H1 (cell line): Measurements from ENCODE around the gene FOXI1. TPM values are rescaled to one million over a fixed set of nuclear protein-coding genes. Genes with fewer than 3 reads are reported as not detected.

ENCODE experiments used
- CTCF ChIA-PET: fragments of 300-600 bp; sonication (Branson Sonifier 250); formaldehyde crosslinking; loops from one replicate; lab custom pipeline; 2021; ENCODE audit not compliant: partially characterized antibody; lab: Charles Lee
- POLR2A ChIA-PET: fragments of 300-600 bp; sonication (Branson Sonifier 250); formaldehyde crosslinking; loops from one replicate; lab custom pipeline; 2021; ENCODE audit warnings: inconsistent platforms; ENCODE audit not compliant: partially characterized antibody; lab: Charles Lee
- DNase-seq, 2 experiments: peaks; one replicate each; pipeline versions ENCODE4 v3.0.0 to v3.0.0-alpha.2; 2010 to 2022; ENCODE audit warnings: low spot score in 2 of 2, low read depth in 1 of 2, mixed read lengths in 1 of 2
- FAIRE-seq: peaks from 2 replicates; lab custom pipeline; 2011; peaks lifted over from hg19 to GRCh38; lab: Jason Lieb, UNC
- H2AFZ ChIP-seq: 2 replicates; pipeline ENCODE4 v1.8.1; 2012; ENCODE audit warnings: low read length, inconsistent platforms
- H2AK5ac ChIP-seq: 2 replicates; pipeline ENCODE4 v1.6.1; 2013; ENCODE audit warnings: low read depth, low read length
- H2BK120ac ChIP-seq: replicated peaks from 2 replicates; pipeline ENCODE3; 2013; ENCODE audit warnings: low read depth, low read length, inconsistent platforms
- H2BK12ac ChIP-seq: 2 replicates; pipeline ENCODE4 v1.6.1; 2013; ENCODE audit warnings: low read depth, low read length
- H2BK15ac ChIP-seq: 2 replicates; pipeline ENCODE4 v1.6.1; 2013; ENCODE audit warnings: low read length
- H2BK20ac ChIP-seq: 2 replicates; pipeline ENCODE4 v1.6.1; 2013; ENCODE audit warnings: low read length
- H2BK5ac ChIP-seq: 2 replicates; pipeline ENCODE4 v1.6.1; 2013; ENCODE audit warnings: low read depth, low read length
- H3K14ac ChIP-seq: 2 replicates; pipeline ENCODE4 v1.6.1; 2013; ENCODE audit warnings: inconsistent platforms; ENCODE audit not compliant: insufficient read length
- H3K18ac ChIP-seq: 2 replicates; pipeline ENCODE4 v1.6.1; 2013; ENCODE audit warnings: low read length; ENCODE audit errors: extremely low read depth
- H3K23ac ChIP-seq: 2 replicates; pipeline ENCODE4 v1.6.1; 2013; ENCODE audit warnings: inconsistent platforms; ENCODE audit not compliant: insufficient read length
- H3K23me2 ChIP-seq: 2 replicates; pipeline ENCODE4 v1.6.1; 2013; ENCODE audit warnings: low read depth, low read length
- H3K27ac ChIP-seq: 2 replicates; pipeline ENCODE4 v1.6.1; 2011; ENCODE audit warnings: low read depth, low read length, inconsistent platforms
- H3K27me3 ChIP-seq, 4 experiments: replicated peaks in 1 of 4; 1 replicate in 1 of 4; 2 replicates in 3 of 4; pipeline versions ENCODE4 v1.6.1 to v1.8.1; 2011 to 2013; ENCODE audit warnings: low read length in 3 of 4, mild to moderate bottlenecking in 3 of 4, inconsistent platforms in 2 of 4, mixed read lengths in 2 of 4, moderate library complexity in 1 of 4; ENCODE audit not compliant: control insufficient read depth in 3 of 4, insufficient read depth in 3 of 4; ENCODE audit errors: extremely low read depth in 1 of 4
- H3K36me3 ChIP-seq, 4 experiments: 2 replicates each; pipeline versions ENCODE4 v1.6.1 to v1.8.1; 2011 to 2013; ENCODE audit warnings: mild to moderate bottlenecking in 4 of 4, low read length in 3 of 4, moderate library complexity in 2 of 4, control low read depth in 1 of 4, inconsistent platforms in 1 of 4; ENCODE audit not compliant: insufficient read depth in 4 of 4, control insufficient read depth in 2 of 4
- H3K4ac ChIP-seq: replicated peaks from 2 replicates; pipeline ENCODE3; 2013; ENCODE audit warnings: low read length, low read depth, mixed read lengths, inconsistent platforms; ENCODE audit not compliant: insufficient read length
- H3K4me1 ChIP-seq, 4 experiments: replicated peaks in 1 of 4; 1 replicate in 1 of 4; 2 replicates in 3 of 4; pipeline versions ENCODE4 v1.6.1 to v1.8.1; 2011 to 2013; ENCODE audit warnings: low read length in 3 of 4, inconsistent platforms in 2 of 4, mixed read lengths in 1 of 4; ENCODE audit not compliant: insufficient read depth in 4 of 4, control insufficient read depth in 3 of 4
- H3K4me2 ChIP-seq, 2 experiments: 2 replicates each; pipeline versions ENCODE4 v1.6.1 to v1.8.1; 2011 to 2013; ENCODE audit warnings: low read depth in 2 of 2, low read length in 2 of 2, control low read depth in 1 of 2, inconsistent platforms in 1 of 2, mild to moderate bottlenecking in 1 of 2; ENCODE audit not compliant: insufficient read depth in 1 of 2
- H3K4me3 ChIP-seq, 4 experiments: fragments of 200-600, 300-600 bp in 1 of 4; sonication (generic), shearing (Covaris generic), sonication (Bioruptor Twin) in 1 of 4; 2 replicates each; pipeline versions ENCODE4 v1.5.1 to v1.8.1; 2011 to 2016; ENCODE audit warnings: low read length in 4 of 4, low read depth in 3 of 4, control low read depth in 2 of 4, inconsistent platforms in 2 of 4, mild to moderate bottlenecking in 2 of 4, mixed read lengths in 1 of 4, moderate library complexity in 1 of 4; ENCODE audit not compliant: insufficient read depth in 2 of 4; ENCODE audit errors: extremely low read depth in 1 of 4
- H3K56ac ChIP-seq: replicated peaks from 2 replicates; pipeline ENCODE3; 2013; ENCODE audit warnings: low read depth, mild to moderate bottlenecking, mixed read lengths, low read length, inconsistent platforms; ENCODE audit not compliant: insufficient read length
- H3K79me1 ChIP-seq: 2 replicates; pipeline ENCODE4 v1.6.1; 2013; ENCODE audit warnings: low read depth, low read length, control low read depth
- H3K79me2 ChIP-seq, 2 experiments: 2 replicates each; pipeline versions ENCODE4 v1.6.1 to v1.8.1; 2012 to 2013; ENCODE audit warnings: low read length in 2 of 2, mild to moderate bottlenecking in 2 of 2, inconsistent platforms in 1 of 2; ENCODE audit not compliant: insufficient read depth in 2 of 2, control insufficient read depth in 1 of 2
- H3K9ac ChIP-seq, 4 experiments: replicated peaks in 1 of 4; 1 replicate in 1 of 4; 2 replicates in 3 of 4; pipeline versions ENCODE4 v1.6.1 to v1.8.1; 2011 to 2013; ENCODE audit warnings: low read depth in 3 of 4, low read length in 3 of 4, control low read depth in 2 of 4, mild to moderate bottlenecking in 2 of 4, moderate library complexity in 2 of 4, inconsistent platforms in 1 of 4; ENCODE audit errors: extremely low read depth in 1 of 4
- H3K9me3 ChIP-seq, 2 experiments: 2 replicates each; pipeline versions ENCODE4 v1.6.1 to v1.8.1; 2012 to 2013; ENCODE audit warnings: mild to moderate bottlenecking in 2 of 2, moderate library complexity in 2 of 2, control low read depth in 1 of 2, inconsistent platforms in 1 of 2, low read depth in 1 of 2, low read length in 1 of 2, mixed read lengths in 1 of 2; ENCODE audit not compliant: insufficient read depth in 2 of 2
- H4K20me1 ChIP-seq, 2 experiments: replicated peaks in 1 of 2; 2 replicates each; pipeline versions ENCODE3 to v1.8.1; 2011 to 2013; ENCODE audit warnings: inconsistent platforms in 2 of 2, low read length in 2 of 2, mild to moderate bottlenecking in 1 of 2; ENCODE audit not compliant: insufficient read depth in 2 of 2, control insufficient read depth in 1 of 2
- H4K5ac ChIP-seq: 2 replicates; pipeline ENCODE4 v1.6.1; 2013; ENCODE audit warnings: low read length, low read depth, mixed read lengths, inconsistent platforms; ENCODE audit not compliant: insufficient read length
- H4K8ac ChIP-seq: 2 replicates; pipeline ENCODE4 v1.8.0; 2013; ENCODE audit warnings: mild to moderate bottlenecking, moderate library complexity, low read length, inconsistent platforms; ENCODE audit not compliant: insufficient read depth; ENCODE audit errors: extremely low read depth
- H4K91ac ChIP-seq: replicated peaks from 2 replicates; pipeline ENCODE3; 2013; ENCODE audit warnings: low read length, mixed read lengths, inconsistent platforms; ENCODE audit not compliant: insufficient read length
- CEBPB ChIP-seq: IDR thresholded peaks from 2 replicates; pipeline ENCODE4 v1.6.1; 2012; ENCODE audit warnings: low read depth, low read length
- KDM5A ChIP-seq: fragments of 200-600 bp; IDR thresholded peaks from 2 replicates; pipeline ENCODE4 v1.7.1; 2012; ENCODE audit warnings: mild to moderate bottlenecking, low read length, inconsistent platforms, mixed read lengths
- PHF8 ChIP-seq: fragments of 200-600 bp; sonication (generic); conservative IDR thresholded peaks from 2 replicates; pipeline ENCODE4 v1.7.1; 2012; ENCODE audit warnings: low read depth, mild to moderate bottlenecking, inconsistent platforms, low read length, moderate library complexity
- SIN3A ChIP-seq, 2 experiments: IDR thresholded peaks in 1 of 2; conservative IDR thresholded peaks in 1 of 2; 2 replicates each; pipeline ENCODE4 v1.6.1; 2011 to 2012; ENCODE audit warnings: low read length in 2 of 2, improper control_type of control experiment in 1 of 2, low read depth in 1 of 2, mild to moderate bottlenecking in 1 of 2
- WGBS, 2 experiments: shearing (Covaris generic) in 1 of 2; methylation state at CpG; one replicate each; pipeline versions ENCODE4 v1.1.6 to v1.1.7; 2013 to 2015; ENCODE audit warnings: low lambda C conversion rate in 2 of 2, mixed read lengths in 2 of 2, inconsistent platforms in 1 of 2, low coverage in 1 of 2, missing lambda C conversion rate in 1 of 2; ENCODE audit not compliant: insufficient replicate concordance in 2 of 2, insufficient coverage in 1 of 2, insufficient read length in 1 of 2; ENCODE audit errors: extremely low coverage in 1 of 2, missing lambda C conversion rate in 1 of 2; 5-methylcytosine and 5-hydroxymethylcytosine counted together
- long read RNA-seq, 2 experiments: library from RNA in 1 of 2; library from capped mRNA in 1 of 2; stranded (forward); transcript quantifications; one replicate each; pipeline ENCODE4 v2.0.0, GENCODE V29; 2021; ENCODE audit warnings: inconsistent platforms in 1 of 2
- polyA minus RNA-seq, 3 experiments: library from RNA; depleted of rRNA, polyadenylated mRNA; stranded (reverse); fragments of >200 nt; gene quantifications; 1 replicate in 2 of 3; 2 replicates in 1 of 3; pipeline ENCODE4 v1.2.3, GENCODE V29; 2011
- polyA plus RNA-seq, 7 experiments: library from polyadenylated mRNA; depleted of rRNA in 3 of 7; stranded (reverse) in 5 of 7; unstranded in 2 of 7; fragments of >200 nt in 5 of 7; fragments of 200-250 nt in 2 of 7; gene quantifications; 1 replicate in 5 of 7; 2 replicates in 1 of 7; 4 replicates in 1 of 7; pipeline versions ENCODE4 v1.2.1 to v1.2.3, GENCODE V29; 2011 to 2013; ENCODE audit warnings: missing spikeins in 2 of 7, mixed read lengths in 2 of 7
- total RNA-seq: library from RNA; stranded (reverse); fragmentation: NEBNext Ultra II Directional; extraction: Animal tissue kit (Norgen Biotek cat#: 25700); gene quantifications from 2 replicates; pipeline ENCODE4 v1.2.1, GENCODE V29; 2021
- TF ChIP-seq, protein P1 (sequence below): IDR thresholded peaks from 2 replicates; pipeline ENCODE4 v1.6.1; 2012; ENCODE audit warnings: low read length, inconsistent platforms
- TF ChIP-seq, protein P2 (sequence below): IDR thresholded peaks from 2 replicates; pipeline ENCODE4 v1.6.1; 2012; ENCODE audit warnings: inconsistent platforms

FOXI1 gene
- total RNA-seq (not detected in 2 replicates), polyA plus RNA-seq (2011; rRNA removed) (not detected in 2 replicates), polyA minus RNA-seq (2011; rRNA and poly(A)+ RNA removed) (not detected in 2 replicates)
- polyA plus RNA-seq (2011; cell fraction: cytosol; rRNA removed): not detected
- polyA plus RNA-seq (2011; cell fraction: nucleus; rRNA removed): not detected
- polyA plus RNA-seq (2012, experiment 1 of 2): not detected in 4 replicates
- polyA plus RNA-seq (2012, experiment 2 of 2): not detected
- polyA plus RNA-seq (2013, experiment 1 of 2): not detected
- polyA plus RNA-seq (2013, experiment 2 of 2): not detected
- not detected for polyA minus RNA-seq (2011; cell fraction: cytosol; rRNA and poly(A)+ RNA removed)
- not detected for polyA minus RNA-seq (2011; cell fraction: nucleus; rRNA and poly(A)+ RNA removed)
- long read RNA-seq, experiment 1: 0 reads
- long read RNA-seq, experiment 2: 0 reads

DNA sequence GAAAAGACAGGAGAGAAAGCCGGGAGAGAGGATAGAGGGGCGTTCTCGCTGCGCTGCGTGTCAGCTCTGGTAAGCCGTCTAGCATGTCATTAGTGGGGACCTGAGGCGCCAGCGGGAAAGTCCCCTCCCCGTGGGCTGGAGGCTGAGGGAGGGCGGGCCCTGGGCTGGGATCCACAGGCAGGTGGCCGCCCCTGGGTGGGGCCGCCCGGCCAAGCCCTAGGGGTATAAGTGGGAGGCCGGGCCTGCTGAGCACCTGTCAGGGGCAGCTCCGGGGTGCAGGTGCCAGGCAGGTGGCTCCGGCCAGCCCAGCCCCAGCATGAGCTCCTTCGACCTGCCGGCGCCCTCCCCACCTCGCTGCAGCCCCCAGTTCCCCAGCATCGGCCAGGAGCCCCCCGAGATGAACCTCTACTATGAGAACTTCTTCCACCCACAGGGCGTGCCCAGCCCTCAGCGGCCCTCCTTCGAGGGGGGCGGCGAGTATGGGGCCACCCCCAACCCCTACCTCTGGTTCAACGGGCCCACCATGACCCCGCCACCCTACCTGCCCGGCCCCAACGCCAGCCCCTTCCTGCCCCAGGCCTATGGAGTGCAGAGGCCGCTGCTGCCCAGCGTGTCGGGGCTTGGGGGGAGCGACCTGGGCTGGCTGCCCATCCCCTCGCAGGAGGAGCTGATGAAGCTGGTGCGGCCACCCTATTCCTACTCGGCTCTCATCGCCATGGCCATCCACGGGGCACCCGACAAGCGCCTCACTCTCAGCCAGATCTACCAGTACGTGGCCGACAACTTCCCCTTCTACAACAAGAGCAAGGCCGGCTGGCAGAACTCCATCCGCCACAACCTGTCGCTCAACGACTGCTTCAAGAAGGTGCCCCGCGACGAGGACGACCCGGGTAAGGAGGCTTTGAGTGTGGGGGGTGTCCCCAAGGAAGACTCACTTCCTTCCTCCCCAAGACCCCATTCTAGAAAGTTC lies at the start of gene FOXI1:
FOXI1 (plus strand) TSS at position 256 of the 970 bp plus-strand sequence; CDS start at position 317, 61 bp downstream.
- FAIRE-seq (no peak), DNase-seq (peak in 1 of 2 experiments; percentile 44)
- POLR2A ChIA-PET: no interaction called here
- Histone ChIP-seq H3K4me1 (peaks cover 0 to 5% (median 2%) of the 10 kb centered on the region in 4 experiments; a peak in 3 of 7 replicates), H3K56ac (no peak within 1 kb of the TSS), H3K4ac (no peak within 1 kb of the TSS), H3K23ac (no peak within 1 kb of the TSS), H3K23me2 (no peaks in the 10 kb centered on the region), H4K91ac (no peak within 1 kb of the TSS), H3K14ac (no peak within 1 kb of the TSS), H2BK12ac (no peak within 1 kb of the TSS), H3K27ac (no peak within 1 kb of the TSS), H2BK15ac (no peak within 1 kb of the TSS), H2AK5ac (no peak within 1 kb of the TSS), H3K9ac (no peak within 1 kb of the TSS), H2AFZ (no peak within 1 kb of the TSS), H3K4me3 (no peak within 1 kb of the TSS), H3K18ac (no peak within 1 kb of the TSS), H4K8ac (0 out of 2 replicates have a peak within 1 kb of the TSS, but pooled peaks have one; percentile 26), H3K79me2 (no peaks in the 10 kb centered on the region), H3K27me3 (peaks cover 0 to 42% (median 15%) of the 10 kb centered on the region in 4 experiments; a peak in 6 of 7 replicates), H3K79me1 (no peaks in the 10 kb centered on the region), H4K20me1 (peaks cover 0 to 1% of the 10 kb centered on the region in 2 experiments), H3K36me3 (no peaks in the 10 kb centered on the region), H2BK120ac (no peak within 1 kb of the TSS), H2BK5ac (no peak within 1 kb of the TSS), H3K9me3 (no peaks in the 10 kb centered on the region), H2BK20ac (no peak within 1 kb of the TSS), H4K5ac (no peak within 1 kb of the TSS), H3K4me2 (no peak within 1 kb of the TSS)
- CTCF ChIA-PET: interaction anchor here (0.6 to 16.0 kb wide), 5 partner anchors 77 to 133 kb away, joined by 3 to 217 read pairs (median 3); no protein-coding TSS in a partner anchor
- WGBS, 2 experiments: 90% methylated on average over 34 of the region's 53 CpGs; no CpG with 5 or more reads in 1 of the 2 experiments
- no peak for TF ChIP-seq CEBPB
- no peak for TF ChIP-seq SIN3A (conservative IDR thresholded peaks at IDR 0.05 in 1 of 2, IDR thresholded peaks at IDR 0.05 in 1 of 2; ENCODE audit: low read depth in 1 of 2, low read length in 2 of 2)
- TF ChIP-seq, protein P1, sequence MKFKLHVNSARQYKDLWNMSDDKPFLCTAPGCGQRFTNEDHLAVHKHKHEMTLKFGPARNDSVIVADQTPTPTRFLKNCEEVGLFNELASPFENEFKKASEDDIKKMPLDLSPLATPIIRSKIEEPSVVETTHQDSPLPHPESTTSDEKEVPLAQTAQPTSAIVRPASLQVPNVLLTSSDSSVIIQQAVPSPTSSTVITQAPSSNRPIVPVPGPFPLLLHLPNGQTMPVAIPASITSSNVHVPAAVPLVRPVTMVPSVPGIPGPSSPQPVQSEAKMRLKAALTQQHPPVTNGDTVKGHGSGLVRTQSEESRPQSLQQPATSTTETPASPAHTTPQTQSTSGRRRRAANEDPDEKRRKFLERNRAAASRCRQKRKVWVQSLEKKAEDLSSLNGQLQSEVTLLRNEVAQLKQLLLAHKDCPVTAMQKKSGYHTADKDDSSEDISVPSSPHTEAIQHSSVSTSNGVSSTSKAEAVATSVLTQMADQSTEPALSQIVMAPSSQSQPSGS: no peak
- TF ChIP-seq, protein P2, sequence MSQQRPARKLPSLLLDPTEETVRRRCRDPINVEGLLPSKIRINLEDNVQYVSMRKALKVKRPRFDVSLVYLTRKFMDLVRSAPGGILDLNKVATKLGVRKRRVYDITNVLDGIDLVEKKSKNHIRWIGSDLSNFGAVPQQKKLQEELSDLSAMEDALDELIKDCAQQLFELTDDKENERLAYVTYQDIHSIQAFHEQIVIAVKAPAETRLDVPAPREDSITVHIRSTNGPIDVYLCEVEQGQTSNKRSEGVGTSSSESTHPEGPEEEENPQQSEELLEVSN: no peak
- no peak for TF ChIP-seq PHF8
- no peak for TF ChIP-seq KDM5A
